Upper lobe of right lung (tissue), 1 donor: ENCODE measurements around the gene EEF1AKMT3. TPM values are rescaled to one million over a fixed set of nuclear protein-coding genes. Genes with fewer than 3 reads are reported as not detected.
A peak's percentile ranks its signal among the peaks of the same experiment; 100 is the strongest.

ENCODE experiments used
- ATAC-seq: fragments of 200-7000 bp; cut with Tn5 transposase; one replicate; pipeline ENCODE4 v1.9.1; 2020; ENCODE audit warnings: mild to moderate bottlenecking, moderate library complexity
- DNase-seq: peaks from one replicate; pipeline ENCODE4 v3.0.0-alpha.2; 2020
- H3K27ac ChIP-seq: fragments of 200-600 bp; one replicate; pipeline ENCODE4 v1.8.0; 2022
- H3K27me3 ChIP-seq: fragments of 200-600 bp; one replicate; pipeline ENCODE4 v1.8.0; 2022; ENCODE audit warnings: mild to moderate bottlenecking
- H3K36me3 ChIP-seq: fragments of 200-600 bp; one replicate; pipeline ENCODE4 v1.8.0; 2022
- H3K4me1 ChIP-seq: fragments of 200-600 bp; one replicate; pipeline ENCODE4 v1.8.0; 2022
- H3K4me3 ChIP-seq: fragments of 200-600 bp; one replicate; pipeline ENCODE4 v1.8.0; 2022; ENCODE audit warnings: mild to moderate bottlenecking
- H3K9me3 ChIP-seq: fragments of 200-600 bp; one replicate; pipeline ENCODE4 v1.8.0; 2022
- intact Hi-C: fragments of 100-400 bp; cut with DNase I; formaldehyde crosslinking; loops from one replicate; pipeline ENCODE4 v1.11.0; 2022
- total RNA-seq: library from RNA; stranded (reverse); fragmentation: NEBNext Ultra II Directional; extraction: Animal tissue kit (Norgen Biotek cat#: 25700); gene quantifications from one replicate; pipeline ENCODE4 v1.2.1, GENCODE V29; 2021
- TF ChIP-seq, protein P1 (sequence below): fragments of 200-600 bp; IDR thresholded peaks from one replicate; pipeline ENCODE4 v1.8.0; 2022; ENCODE audit warnings: antibody characterized with exemption
- donor health status: DM: no; HTN: yes; CAD: no; lungs with severe emphysema.

The EEF1AKMT3 gene
- total RNA-seq, 1 donor from 2014 or later, result 8.0 TPM

DNA sequence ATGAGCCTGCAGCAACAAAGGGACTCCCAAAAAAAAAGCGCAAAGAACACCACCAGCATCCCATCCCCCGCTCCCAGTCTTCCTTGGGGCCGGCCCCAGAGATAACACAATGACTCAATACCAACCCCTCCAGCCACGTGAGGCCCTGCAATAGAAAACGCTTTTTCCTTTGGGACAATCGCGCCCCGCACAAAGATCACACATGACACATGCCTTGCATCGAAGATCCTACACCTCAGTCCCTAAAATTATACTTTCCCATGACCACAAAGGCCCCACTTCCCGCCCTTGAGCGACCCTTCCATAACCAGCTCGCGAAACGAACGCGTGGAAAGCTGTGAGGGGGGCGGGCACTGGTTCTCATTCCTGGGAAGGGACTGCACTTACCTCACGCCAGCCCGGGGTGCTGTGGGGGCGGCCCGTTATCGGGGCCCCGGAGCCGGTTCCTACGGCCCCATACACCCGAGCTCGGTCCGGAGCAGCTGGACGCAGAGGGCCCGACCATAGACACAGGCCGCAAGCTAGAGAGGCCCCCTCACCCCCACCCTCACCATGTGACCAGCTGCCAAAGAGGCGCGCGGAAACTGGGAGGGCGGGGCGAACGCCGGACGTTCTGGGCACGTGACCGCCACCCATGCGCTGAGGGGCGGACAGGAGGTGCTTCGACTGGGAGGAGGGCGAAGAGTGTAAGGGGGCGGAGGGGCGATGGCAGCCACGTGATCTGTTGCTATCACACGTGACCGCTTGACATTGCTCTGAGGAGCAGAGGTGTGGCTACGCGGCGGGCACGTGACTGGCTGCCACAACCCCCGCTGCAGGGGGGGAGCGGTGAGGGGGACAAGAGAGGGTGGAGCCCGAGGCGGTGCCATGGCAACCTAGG lies 20.4 kb upstream of the EEF1AKMT3 start, which contains the start of gene CDK4:
TSS of gene CDK4 (minus strand) at position 523 of the 880 bp plus-strand sequence. CDS start 593 bp downstream, outside the sequence.
- peak; percentile 99 for DNase-seq
- peak; percentile 91 for ATAC-seq
- no peaks in the 10 kb centered on the region for H3K9me3 ChIP-seq
- H3K4me1 ChIP-seq, result peaks cover 38% of the 10 kb centered on the region
- peaks cover 37% of the 10 kb centered on the region for H3K36me3 ChIP-seq
- no peaks in the 10 kb centered on the region for H3K27me3 ChIP-seq
- intact Hi-C loops, result no loop called here
- H3K4me3 ChIP-seq, result peak within 1 kb of the TSS; percentile 92
- H3K27ac ChIP-seq, result peak within 1 kb of the TSS; percentile 91
- TF ChIP-seq, protein P1, sequence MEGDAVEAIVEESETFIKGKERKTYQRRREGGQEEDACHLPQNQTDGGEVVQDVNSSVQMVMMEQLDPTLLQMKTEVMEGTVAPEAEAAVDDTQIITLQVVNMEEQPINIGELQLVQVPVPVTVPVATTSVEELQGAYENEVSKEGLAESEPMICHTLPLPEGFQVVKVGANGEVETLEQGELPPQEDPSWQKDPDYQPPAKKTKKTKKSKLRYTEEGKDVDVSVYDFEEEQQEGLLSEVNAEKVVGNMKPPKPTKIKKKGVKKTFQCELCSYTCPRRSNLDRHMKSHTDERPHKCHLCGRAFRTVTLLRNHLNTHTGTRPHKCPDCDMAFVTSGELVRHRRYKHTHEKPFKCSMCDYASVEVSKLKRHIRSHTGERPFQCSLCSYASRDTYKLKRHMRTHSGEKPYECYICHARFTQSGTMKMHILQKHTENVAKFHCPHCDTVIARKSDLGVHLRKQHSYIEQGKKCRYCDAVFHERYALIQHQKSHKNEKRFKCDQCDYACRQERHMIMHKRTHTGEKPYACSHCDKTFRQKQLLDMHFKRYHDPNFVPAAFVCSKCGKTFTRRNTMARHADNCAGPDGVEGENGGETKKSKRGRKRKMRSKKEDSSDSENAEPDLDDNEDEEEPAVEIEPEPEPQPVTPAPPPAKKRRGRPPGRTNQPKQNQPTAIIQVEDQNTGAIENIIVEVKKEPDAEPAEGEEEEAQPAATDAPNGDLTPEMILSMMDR, result no peak

DNA sequence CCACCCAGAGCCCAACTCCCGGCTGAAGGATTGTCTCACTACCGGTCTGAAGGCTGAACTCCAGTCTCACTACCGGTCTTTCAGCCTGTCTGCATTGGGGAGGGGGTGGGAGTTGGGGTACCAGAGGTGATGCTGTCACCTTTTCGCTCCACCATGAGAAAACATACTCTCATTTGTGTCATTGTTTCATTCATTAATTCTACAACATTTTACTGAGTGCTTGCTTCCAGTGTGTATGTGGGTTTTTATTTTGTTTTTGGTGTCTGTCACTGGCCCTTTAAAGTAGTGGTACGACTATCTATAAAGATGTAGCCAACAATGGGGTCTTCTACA lies 19.8 kb upstream of the EEF1AKMT3 start:
- ATAC-seq, result no peak
- H3K27me3 ChIP-seq, result no peaks in the 10 kb centered on the region
- peak overlapping the region; percentile 92 for H3K4me3 ChIP-seq
- H3K27ac ChIP-seq, result peak overlapping the region; percentile 67
- DNase-seq, result no peak
- TF ChIP-seq, protein P1, result no peak
- peaks cover 32% of the 10 kb centered on the region for H3K36me3 ChIP-seq
- H3K9me3 ChIP-seq, result no peaks in the 10 kb centered on the region
- intact Hi-C loops, result no loop called here
- peaks cover 38% of the 10 kb centered on the region for H3K4me1 ChIP-seq

DNA sequence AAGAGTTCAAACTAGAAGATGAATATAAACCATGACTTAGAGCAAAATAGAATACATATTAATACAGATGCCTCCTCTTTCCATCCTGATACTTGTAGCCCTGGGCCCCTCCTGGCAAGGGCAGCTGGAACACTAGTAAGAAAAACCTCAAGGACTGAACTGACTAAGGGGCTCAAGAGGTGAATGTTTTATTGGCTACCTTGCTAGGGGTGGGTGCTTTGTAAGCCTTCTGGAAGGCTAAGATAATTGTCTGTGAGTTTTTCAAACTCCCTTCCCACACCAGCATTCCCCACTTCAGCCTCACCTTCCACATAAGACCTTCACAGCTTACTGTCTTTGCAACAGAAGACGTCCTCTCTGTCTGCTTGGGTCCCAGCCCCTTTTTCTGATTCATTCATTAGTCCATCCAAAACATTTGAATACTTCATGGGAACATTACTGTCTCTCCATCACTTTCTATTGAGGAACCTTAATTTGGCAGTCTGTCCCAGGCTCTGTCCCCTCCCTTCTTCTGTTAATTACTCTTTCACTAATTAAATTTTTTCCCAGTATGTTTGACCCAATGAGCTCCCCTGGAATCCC lies 18.6 kb upstream of the EEF1AKMT3 start:
- peaks cover 38% of the 10 kb centered on the region for H3K4me1 ChIP-seq
- H3K27ac ChIP-seq, result no peak overlapping the region
- intact Hi-C loops, result no loop called here
- peak overlapping the region; percentile 66 for H3K4me3 ChIP-seq
- H3K9me3 ChIP-seq, result no peaks in the 10 kb centered on the region
- ATAC-seq (no peak), DNase-seq (no peak)
- no peaks in the 10 kb centered on the region for H3K27me3 ChIP-seq
- TF ChIP-seq, protein P1, result no peak
- H3K36me3 ChIP-seq, result peaks cover 32% of the 10 kb centered on the region

DNA sequence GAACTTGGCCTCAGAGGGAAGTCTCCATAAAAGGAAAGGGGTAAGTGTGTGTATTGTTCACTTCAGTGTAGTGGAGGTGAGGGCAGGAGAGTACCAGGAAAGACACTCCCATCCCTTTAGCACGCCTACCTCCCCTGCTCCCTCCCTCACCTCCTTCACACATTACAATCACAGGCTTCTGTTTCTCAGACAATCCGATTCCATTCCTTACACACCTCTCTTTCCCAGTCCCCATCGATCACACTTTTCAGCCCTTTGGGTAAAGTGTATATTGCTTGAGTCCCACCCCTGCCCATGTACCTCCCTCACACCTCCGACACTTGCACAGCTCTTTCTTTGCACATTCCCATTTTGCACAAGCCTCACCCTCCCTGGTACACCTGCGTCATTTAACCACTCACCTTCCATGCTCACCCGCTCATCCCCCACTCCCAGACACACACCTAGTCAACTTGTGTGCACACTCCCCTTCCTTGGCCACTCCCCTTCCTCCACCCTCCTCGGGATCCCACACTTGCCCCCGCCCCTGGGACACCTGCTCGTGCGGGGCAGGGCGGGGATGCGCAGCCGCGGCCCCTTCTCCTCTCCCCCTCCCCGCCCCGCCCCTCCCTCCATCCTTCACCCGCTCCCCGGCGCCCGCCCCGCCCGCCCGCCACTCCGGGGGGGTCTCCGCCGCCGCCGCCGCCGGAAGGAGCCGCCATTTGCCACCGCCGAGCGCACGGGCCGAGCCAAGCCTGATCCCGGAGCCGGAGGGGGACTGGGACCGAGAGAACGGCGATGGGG lies 17.8 kb upstream of the EEF1AKMT3 start, which contains the start of gene MARCHF9:
TSS of gene MARCHF9 (plus strand) at position 693 of the 783 bp plus-strand sequence. CDS start 426 bp downstream, outside the sequence.
- Histone ChIP-seq H3K9me3 (no peaks in the 10 kb centered on the region), H3K27me3 (no peaks in the 10 kb centered on the region), H3K27ac (peak within 1 kb of the TSS; percentile 70), H3K4me3 (peak within 1 kb of the TSS; percentile 66), H3K36me3 (peaks cover 25% of the 10 kb centered on the region), H3K4me1 (peaks cover 38% of the 10 kb centered on the region)
- intact Hi-C loops, result no loop called here
- TF ChIP-seq, protein P1, result no peak
- peak; percentile 90 for DNase-seq
- ATAC-seq, result peak; percentile 56

DNA sequence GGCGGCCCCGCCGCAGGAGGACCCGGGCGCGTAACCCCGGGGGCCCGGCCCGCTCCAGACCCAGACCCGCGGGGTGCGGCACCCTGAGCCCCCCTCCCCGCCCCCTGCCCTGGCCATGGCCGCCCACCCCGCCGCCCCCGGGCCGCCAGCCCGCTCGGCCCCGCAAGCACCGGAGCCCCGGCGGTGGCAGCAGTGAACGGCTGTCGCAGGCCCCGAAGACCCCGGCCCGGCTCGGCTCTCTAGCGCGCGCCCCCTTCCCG lies 17.3 kb upstream of the EEF1AKMT3 start:
- Histone ChIP-seq H3K27ac (peak overlapping the region; percentile 70), H3K9me3 (no peaks in the 10 kb centered on the region), H3K4me1 (peaks cover 38% of the 10 kb centered on the region), H3K4me3 (peak overlapping the region; percentile 66), H3K27me3 (no peaks in the 10 kb centered on the region), H3K36me3 (peaks cover 20% of the 10 kb centered on the region)
- intact Hi-C loops, result no loop called here
- no peak for ATAC-seq
- DNase-seq, result no peak
- TF ChIP-seq, protein P1, result no peak
